HG02981 (cell line): ENCODE measurements around the gene IL24.
"Not testable (repeated sequence)": the region's sequence is repeated elsewhere in the genome, so short reads cannot be mapped to it uniquely, and the experiment has no call there.

Experiments
- ATAC-seq: cut with Tn5 transposase; IDR thresholded peaks from one replicate; pipeline ENCODE4 v1.9.1; 2021; ENCODE audit warnings: mild to moderate bottlenecking, moderate library complexity; ENCODE audit not compliant: unreplicated experiment

The IL24 gene

GRCh38 chr1:206897175-206897574 lies at the start of gene IL24:
TSS of gene IL24 (plus strand) at chr1:206897443. CDS start at chr1:206897833, 390 bp downstream.
- no peak for ATAC-seq

GRCh38 chr1:206847946-206848345 lies 49.3 kb upstream of the IL24 start:
- ATAC-seq: no peak

GRCh38 chr1:206850401-206850800 lies 46.8 kb upstream of the IL24 start:
- ATAC-seq: no peak

GRCh38 chr1:206851341-206852010 lies 45.8 kb upstream of the IL24 start:
- ATAC-seq: no peak

- ATAC-seq: not testable (repeated sequence)
These were observed 44.6 kb upstream of the IL24 start for GRCh38 chr1:206852662-206853061.

GRCh38 chr1:206853696-206854095 lies 43.5 kb upstream of the IL24 start:
- ATAC-seq: not testable (repeated sequence)

- no peak for ATAC-seq
These were observed 42.7 kb upstream of the IL24 start for GRCh38 chr1:206854401-206855129.

GRCh38 chr1:206855859-206856258 lies 41.4 kb upstream of the IL24 start:
- ATAC-seq: no peak

- no peak for ATAC-seq
These were observed 40.4 kb upstream of the IL24 start for GRCh38 chr1:206856674-206857464.

- ATAC-seq: no peak
These were observed 38.1 kb upstream of the IL24 start for GRCh38 chr1:206859082-206859521.

- ATAC-seq: no peak
These were observed 37.1 kb upstream of the IL24 start for GRCh38 chr1:206860165-206860564.

GRCh38 chr1:206863266-206863665 lies 34.0 kb upstream of the IL24 start:
- no peak for ATAC-seq

GRCh38 chr1:206864939-206865671 lies 32.1 kb upstream of the IL24 start, which contains the start of gene IL20:
TSS of gene IL20 (plus strand) at chr1:206865623. CDS start at chr1:206865853, 230 bp downstream.
- ATAC-seq: no peak

- no peak for ATAC-seq
These were observed 31.2 kb upstream of the IL24 start for GRCh38 chr1:206866062-206866461.

GRCh38 chr1:206867239-206867638 lies 30.0 kb upstream of the IL24 start:
- no peak for ATAC-seq

- no peak for ATAC-seq
These were observed 29.5 kb upstream of the IL24 start for GRCh38 chr1:206867716-206868115.

GRCh38 chr1:206868264-206868663 lies 29.0 kb upstream of the IL24 start:
- no peak for ATAC-seq

GRCh38 chr1:206872139-206872538 lies 25.1 kb upstream of the IL24 start:
- no peak for ATAC-seq

GRCh38 chr1:206873603-206874188 lies 23.5 kb upstream of the IL24 start:
- ATAC-seq: no peak

GRCh38 chr1:206875752-206876377 lies 21.4 kb upstream of the IL24 start:
- no peak for ATAC-seq
